Measurements from ENCODE around the gene ZCCHC7. TPM values are rescaled to one million over a fixed set of nuclear protein-coding genes. Genes with fewer than 3 reads are reported as not detected.

The ZCCHC7 gene
- polyA plus RNA-seq, 3 donors: 8.7 to 12.9 (median 12.5) TPM

DNA sequence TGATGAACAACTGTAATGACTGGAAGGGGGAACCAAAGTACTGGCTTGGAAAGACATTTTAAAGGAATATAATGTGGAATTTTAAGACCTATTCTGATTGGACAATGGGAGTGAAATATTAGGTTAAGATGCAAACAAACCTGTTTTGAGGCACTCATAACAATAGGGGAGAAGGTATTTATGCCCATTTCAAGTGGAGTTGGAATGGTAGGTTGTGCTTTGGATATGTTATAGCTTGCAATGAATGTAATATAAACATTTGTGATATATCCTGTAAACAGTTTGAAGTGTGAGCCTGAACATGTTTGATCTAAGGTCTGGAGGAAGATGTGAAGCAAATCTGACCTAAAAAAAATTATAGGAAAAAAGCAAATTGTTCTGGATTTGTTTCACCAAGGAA is 172.5 kb downstream of the ZCCHC7 start:
- no peak overlapping the region for H3K4me3 Mint-ChIP-seq
- Histone ChIP-seq H3K4me2 (replicated peaks; ENCODE audit: extremely low read depth, low read length, poor library complexity, severe bottlenecking) (no peak overlapping the region), H2AFZ (ENCODE audit: insufficient read depth, low read depth, low read length, poor library complexity, severe bottlenecking) (no peak overlapping the region), H3K36me3 (replicated peaks in 1 of 2; ENCODE audit: control insufficient read depth in 1 of 2, insufficient read depth in 2 of 2, low read length in 2 of 2) (no peaks in the 10 kb centered on the region), H3K9ac (ENCODE audit: insufficient read depth, low read length, poor library complexity, severe bottlenecking) (no peak overlapping the region), H3K27ac (ENCODE audit: low read depth in 1 of 2, low read length in 2 of 2) (no peak overlapping the region), H3K79me2 (ENCODE audit: insufficient read depth, low read length) (no peaks in the 10 kb centered on the region), H4K20me1 (ENCODE audit: insufficient read depth, low read length) (peaks cover 3% of the 10 kb centered on the region), H3K4me1 (ENCODE audit: control insufficient read depth in 1 of 2, insufficient read depth in 2 of 2, low read length in 2 of 2) (peaks cover 0 to 11% of the 10 kb centered on the region in 2 donors), H3K4me3 (replicated peaks in 1 of 3; ENCODE audit: low read depth in 2 of 3, low read length in 3 of 3) (no peak overlapping the region), H3K27me3 (ENCODE audit: control insufficient read depth in 2 of 2, insufficient read depth in 2 of 2, low read length in 2 of 2) (no peaks in the 10 kb centered on the region), H3K9me3 (replicated peaks in 1 of 2; ENCODE audit: control insufficient read depth in 1 of 2, insufficient read depth in 1 of 2, low read length in 2 of 2) (no peaks in the 10 kb centered on the region)
- intact Hi-C loops (cut with micrococcal nuclease): no loop called here
- H3K4me1 Mint-ChIP-seq: peaks cover 12% of the 10 kb centered on the region
- no peak overlapping the region for H3K27ac Mint-ChIP-seq
- H3K27me3 Mint-ChIP-seq (ENCODE audit: low read depth in 3 of 3): peaks cover 0 to 2% (median 0%) of the 10 kb centered on the region in 3 donors
- peaks cover 3 to 6% of the 10 kb centered on the region in 2 donors for H3K36me3 Mint-ChIP-seq
- DNase-seq: no peak
- TF ChIP-seq, protein P1, sequence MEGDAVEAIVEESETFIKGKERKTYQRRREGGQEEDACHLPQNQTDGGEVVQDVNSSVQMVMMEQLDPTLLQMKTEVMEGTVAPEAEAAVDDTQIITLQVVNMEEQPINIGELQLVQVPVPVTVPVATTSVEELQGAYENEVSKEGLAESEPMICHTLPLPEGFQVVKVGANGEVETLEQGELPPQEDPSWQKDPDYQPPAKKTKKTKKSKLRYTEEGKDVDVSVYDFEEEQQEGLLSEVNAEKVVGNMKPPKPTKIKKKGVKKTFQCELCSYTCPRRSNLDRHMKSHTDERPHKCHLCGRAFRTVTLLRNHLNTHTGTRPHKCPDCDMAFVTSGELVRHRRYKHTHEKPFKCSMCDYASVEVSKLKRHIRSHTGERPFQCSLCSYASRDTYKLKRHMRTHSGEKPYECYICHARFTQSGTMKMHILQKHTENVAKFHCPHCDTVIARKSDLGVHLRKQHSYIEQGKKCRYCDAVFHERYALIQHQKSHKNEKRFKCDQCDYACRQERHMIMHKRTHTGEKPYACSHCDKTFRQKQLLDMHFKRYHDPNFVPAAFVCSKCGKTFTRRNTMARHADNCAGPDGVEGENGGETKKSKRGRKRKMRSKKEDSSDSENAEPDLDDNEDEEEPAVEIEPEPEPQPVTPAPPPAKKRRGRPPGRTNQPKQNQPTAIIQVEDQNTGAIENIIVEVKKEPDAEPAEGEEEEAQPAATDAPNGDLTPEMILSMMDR (IDR thresholded peaks at IDR 0.05): no peak
- no peaks in the 10 kb centered on the region for H3K9me3 Mint-ChIP-seq

DNA sequence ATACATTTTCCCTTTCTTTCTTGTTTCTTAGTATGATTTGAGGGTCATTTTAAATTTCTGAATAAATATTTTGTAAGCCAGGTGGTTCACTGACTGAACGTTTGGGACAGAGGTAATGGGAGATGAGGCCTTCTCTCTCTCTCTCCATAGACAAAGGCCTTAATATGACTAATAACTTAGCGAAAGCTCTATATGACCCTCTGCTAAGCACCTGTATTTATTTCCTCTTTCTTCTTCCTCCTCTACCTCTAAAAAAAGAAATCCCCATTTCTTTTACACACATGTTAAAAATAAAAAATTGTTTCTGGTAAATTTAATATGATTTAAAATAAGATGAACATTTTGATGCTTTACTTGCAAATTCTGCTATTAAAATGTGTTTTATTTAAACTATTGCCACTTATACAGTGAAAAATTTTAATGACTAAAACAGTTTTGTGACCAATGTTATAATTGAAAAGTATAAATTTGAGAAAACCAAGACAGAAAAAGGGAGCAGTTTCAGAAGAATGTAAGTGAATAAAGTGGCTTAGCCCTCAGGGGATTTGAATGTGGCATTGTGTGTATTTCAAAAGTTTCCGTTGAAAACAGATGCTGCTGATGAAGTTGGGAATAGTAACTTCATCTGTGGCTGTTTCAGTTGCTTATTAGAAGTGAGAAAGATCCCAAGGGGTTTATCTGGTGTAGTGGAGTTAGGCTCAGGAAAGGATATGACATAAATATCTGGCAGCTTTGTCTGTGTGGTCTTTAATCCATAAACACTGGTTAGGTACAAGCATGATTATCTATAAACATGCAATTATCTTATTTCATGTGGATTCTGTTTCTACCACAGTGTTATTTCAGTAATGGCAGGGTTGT is 173.5 kb downstream of the ZCCHC7 start:
- no peak overlapping the region for H3K27ac ChIP-seq (ENCODE audit: low read depth in 1 of 2, low read length in 2 of 2)
- peaks cover 0 to 11% of the 10 kb centered on the region in 2 donors for H3K4me1 ChIP-seq (ENCODE audit: control insufficient read depth in 1 of 2, insufficient read depth in 2 of 2, low read length in 2 of 2)
- no peak overlapping the region for H2AFZ ChIP-seq (ENCODE audit: insufficient read depth, low read depth, low read length, poor library complexity, severe bottlenecking)
- H3K4me2 ChIP-seq (replicated peaks; ENCODE audit: extremely low read depth, low read length, poor library complexity, severe bottlenecking): no peak overlapping the region
- TF ChIP-seq, protein P1 (IDR thresholded peaks at IDR 0.05): no peak
- no peak for DNase-seq
- no peak overlapping the region for H3K27ac Mint-ChIP-seq
- no peaks in the 10 kb centered on the region for H3K36me3 ChIP-seq (replicated peaks in 1 of 2; ENCODE audit: control insufficient read depth in 1 of 2, insufficient read depth in 2 of 2, low read length in 2 of 2)
- peaks cover 0 to 2% (median 0%) of the 10 kb centered on the region in 3 donors for H3K27me3 Mint-ChIP-seq (ENCODE audit: low read depth in 3 of 3)
- no peaks in the 10 kb centered on the region for H3K27me3 ChIP-seq (ENCODE audit: control insufficient read depth in 2 of 2, insufficient read depth in 2 of 2, low read length in 2 of 2)
- no peaks in the 10 kb centered on the region for H3K79me2 ChIP-seq (ENCODE audit: insufficient read depth, low read length)
- peaks cover 3% of the 10 kb centered on the region for H4K20me1 ChIP-seq (ENCODE audit: insufficient read depth, low read length)
- no peak overlapping the region for H3K9ac ChIP-seq (ENCODE audit: insufficient read depth, low read length, poor library complexity, severe bottlenecking)
- no CpG with 5 or more reads among the region's 3 CpGs for WGBS (ENCODE audit: insufficient coverage)
- H3K4me1 Mint-ChIP-seq: peaks cover 12% of the 10 kb centered on the region
- no peaks in the 10 kb centered on the region for H3K9me3 Mint-ChIP-seq
- no peak overlapping the region for H3K4me3 ChIP-seq (replicated peaks in 1 of 3; ENCODE audit: low read depth in 2 of 3, low read length in 3 of 3)
- intact Hi-C loops (cut with micrococcal nuclease): no loop called here
- peaks cover under 1 to 3% of the 10 kb centered on the region in 2 donors for H3K36me3 Mint-ChIP-seq
- H3K4me3 Mint-ChIP-seq: no peak overlapping the region
- H3K9me3 ChIP-seq (replicated peaks in 1 of 2; ENCODE audit: control insufficient read depth in 1 of 2, insufficient read depth in 1 of 2, low read length in 2 of 2): no peaks in the 10 kb centered on the region
